K562 (cell line): ENCODE measurements around the gene CDK9. TPM values are rescaled to one million over a fixed set of nuclear protein-coding genes. Genes with fewer than 3 reads are reported as not detected.

Experiments
- ATF7 ChIP-seq: fragments of 450-650 bp; IDR thresholded peaks from 2 replicates; pipeline ENCODE4 v1.7.1; 2014; ENCODE audit warnings: mild to moderate bottlenecking, moderate library complexity
- CEBPG ChIP-seq, 3 experiments: fragments of 200-800 bp in 1 of 3; sonication (Bioruptor generic) in 1 of 3; sonication (generic) in 1 of 3; formaldehyde crosslinking in 1 of 3; IDR thresholded peaks in 2 of 3; conservative IDR thresholded peaks in 1 of 3; 2 replicates each; pipeline versions ENCODE4 v1.6.1 to v1.8.0; 2016 to 2022; ENCODE audit warnings: missing compliant biosample characterization in 2 of 3, missing genetic modification characterization in 2 of 3, mild to moderate bottlenecking in 1 of 3, missing genetic modification reagents in 1 of 3
- DPF2 ChIP-seq: fragments of 450-650 bp; IDR thresholded peaks from 2 replicates; pipeline ENCODE4 v1.6.1; 2016
- EGR1 ChIP-seq: fragments of 450-650 bp; conservative IDR thresholded peaks from 2 replicates; pipeline ENCODE4 v1.6.1; 2017; ENCODE audit warnings: mild to moderate bottlenecking
- FOXA1 ChIP-seq: fragments of 450-650 bp; IDR thresholded peaks from 2 replicates; pipeline ENCODE4 v1.6.1; 2016; ENCODE audit warnings: mild to moderate bottlenecking, borderline replicate concordance
- HMGN3 ChIP-seq: IDR thresholded peaks from 2 replicates; pipeline ENCODE4 v1.6.1; 2011; ENCODE audit warnings: borderline replicate concordance, low read depth, mild to moderate bottlenecking, mixed read lengths, low read length; ENCODE audit not compliant: insufficient read length; ENCODE audit errors: extremely low read depth
- MAZ ChIP-seq, 2 experiments: fragments of 450-650 bp in 1 of 2; sonication (generic) in 1 of 2; formaldehyde crosslinking; IDR thresholded peaks in 1 of 2; conservative IDR thresholded peaks in 1 of 2; 2 replicates each; pipeline versions ENCODE4 v1.4.0 to v1.5.0; 2020; ENCODE audit warnings: mild to moderate bottlenecking in 1 of 2, missing genetic modification reagents in 1 of 2
- MGA ChIP-seq: fragments of 450-650 bp; IDR thresholded peaks from 2 replicates; pipeline ENCODE4 v1.6.1; 2016; ENCODE audit warnings: mild to moderate bottlenecking, moderate library complexity
- NCOR1 ChIP-seq: fragments of 450-650 bp; IDR thresholded peaks from 2 replicates; pipeline ENCODE4 v1.6.1; 2016; ENCODE audit warnings: mild to moderate bottlenecking, moderate library complexity
- NR2C2 ChIP-seq, 2 experiments: fragments of 200-800 bp in 1 of 2; sonication (Bioruptor generic) in 1 of 2; sonication (generic) in 1 of 2; formaldehyde crosslinking in 1 of 2; IDR thresholded peaks; 2 replicates each; pipeline versions ENCODE4 v1.6.1 to v1.8.0; 2016 to 2022; ENCODE audit warnings: mild to moderate bottlenecking in 1 of 2, missing compliant biosample characterization in 1 of 2, missing genetic modification characterization in 1 of 2, missing genetic modification reagents in 1 of 2
- OTX1 ChIP-seq: fragments of 450-650 bp; formaldehyde crosslinking; IDR thresholded peaks from 2 replicates; pipeline ENCODE4 v1.4.0; 2022; ENCODE audit warnings: mild to moderate bottlenecking
- RCOR1 ChIP-seq, 2 experiments: IDR thresholded peaks; 2 replicates each; pipeline ENCODE4 v1.6.1; 2012; ENCODE audit warnings: low read depth in 2 of 2, low read length in 2 of 2, borderline replicate concordance in 1 of 2, improper control_type of control experiment in 1 of 2
- SMAD1 ChIP-seq: fragments of 150-350 bp; IDR thresholded peaks from 2 replicates; pipeline ENCODE4 v1.6.1; 2014; ENCODE audit warnings: low read length, low read depth; ENCODE audit not compliant: partially characterized antibody
- TFAP4 ChIP-seq: sonication (generic); formaldehyde crosslinking; IDR thresholded peaks from 2 replicates; pipeline ENCODE4 v1.8.0; 2022; ENCODE audit warnings: missing genetic modification reagents, mild to moderate bottlenecking, moderate library complexity, borderline replicate concordance
- ZNF586 ChIP-seq: fragments of 450-650 bp; formaldehyde crosslinking; conservative IDR thresholded peaks from 2 replicates; pipeline ENCODE4 v1.4.0; 2020; ENCODE audit warnings: mild to moderate bottlenecking, moderate library complexity
- ZNF717 ChIP-seq: fragments of 250-450 bp; sonication (Bioruptor Pico); IDR thresholded peaks from 2 replicates; pipeline ENCODE4 v1.5.0; 2021
- polyA plus RNA-seq, 8 experiments: library from polyadenylated mRNA; depleted of rRNA in 4 of 8; stranded (reverse) in 5 of 8; unstranded in 3 of 8; fragments of >200 nt; fragmentation: Nextera tagmentation in 2 of 8; fragmentation: Illumina TruSeq in 1 of 8; extraction: Ambion mirVana in 2 of 8; extraction: Trizol in 1 of 8; gene quantifications; 2 replicates each; pipeline versions ENCODE4 v1.2.1 to v1.2.3, GENCODE V29; 2011 to 2014; ENCODE audit warnings: inconsistent platforms in 1 of 8, missing spikeins in 1 of 8
- total RNA-seq, 7 experiments: library from RNA; depleted of rRNA in 6 of 7; stranded (reverse); fragments of >200 nt in 6 of 7; fragmentation: Illumina TruSeq in 2 of 7; extraction: Trizol in 2 of 7; gene quantifications; 2 replicates each; pipeline versions ENCODE4 v1.2.1 to v1.2.3, GENCODE V29; 2011 to 2021; ENCODE audit warnings: low replicate concordance in 1 of 7

CDK9 gene
- total and polyA plus RNA-seq, 9 of the 15 experiments (the other 6 are each of a cell fraction or from before 2014, with no cell fraction given), result 4.2 to 78.6 (median 33.0) TPM

- peak; percentile 12; the same call in 1 of the 2 replicates for TF ChIP-seq MGA
- TF ChIP-seq MAZ (CRISPR knock-in tag; conservative IDR thresholded peaks at IDR 0.05 in 1 of 2, IDR thresholded peaks at IDR 0.05 in 1 of 2), result peak in 1 of 2 experiments; percentile 52; a peak in 1 of 4 replicates
- peak; percentile 83 for TF ChIP-seq EGR1
- TF ChIP-seq SMAD1, result no peak
- no peak for TF ChIP-seq OTX1 (CRISPR knock-in tag)
- peak; percentile 84 for TF ChIP-seq ATF7
- no peak for TF ChIP-seq ZNF586 (CRISPR knock-in tag)
- TF ChIP-seq RCOR1 (IDR thresholded peaks at IDR 0.05; ENCODE audit: borderline replicate concordance in 1 of 2, low read depth in 2 of 2, low read length in 2 of 2), result peak in 1 of 2 experiments; percentile 87; a peak in 2 of 4 replicates
- TF ChIP-seq HMGN3, result peak; percentile 32
- no peak for TF ChIP-seq NR2C2 (CRISPR knock-in tag; IDR thresholded peaks at IDR 0.05)
- TF ChIP-seq NR2C2 (tag; IDR thresholded peaks at IDR 0.05), result peak; percentile 38; the same call in 1 of the 2 replicates
- TF ChIP-seq ZNF717 (CRISPR knock-in tag), result no peak
- TF ChIP-seq TFAP4 (CRISPR knock-in tag), result no peak
- TF ChIP-seq CEBPG (CRISPR knock-in tag; IDR thresholded peaks at IDR 0.05), result peak; percentile 90
- peak; percentile 85 to 91 for TF ChIP-seq CEBPG (tag; conservative IDR thresholded peaks at IDR 0.05 in 1 of 2, IDR thresholded peaks at IDR 0.05 in 1 of 2)
- TF ChIP-seq FOXA1, result no peak
- no peak; the same call in 1 of the 2 replicates for TF ChIP-seq DPF2
- no peak for TF ChIP-seq NCOR1
Measured at GRCh38 chr9:127758843-127759242, 27.0 kb upstream of the CDK9 start (continued).
